HCT116 (cell line): ENCODE measurements around the gene VSTM1. TPM values are rescaled to one million over a fixed set of nuclear protein-coding genes. Genes with fewer than 3 reads are reported as not detected.

Experiments used
- ATAC-seq: fragments of 200-7000 bp; cut with Tn5 transposase; 2 replicates; pipeline ENCODE4 v1.9.1; 2020; ENCODE audit warnings: mild to moderate bottlenecking, moderate library complexity
- BruUV-seq: library from RNA; stranded (reverse); fragments of 400-500 nt; replicated peaks from 2 replicates; lab custom pipeline; 2021; lab: Mats Ljungman, UMichigan
- CTCF ChIA-PET: fragments of 300-600 bp; sonication (Branson Sonifier 250); formaldehyde crosslinking; loops from one replicate; lab custom pipeline; 2021; ENCODE audit warnings: antibody characterized with exemption; lab: Charles Lee
- POLR2A ChIA-PET: fragments of 300-600, 350-600 bp; sonication (Branson Sonifier 250); formaldehyde crosslinking; loops from one replicate; lab custom pipeline; 2021; ENCODE audit warnings: antibody characterized with exemption; lab: Charles Lee
- RAD21 ChIA-PET, 2 experiments: fragments of 300-600 bp; sonication (Branson Sonifier 250); formaldehyde crosslinking; loops; one replicate each; lab custom pipeline; 2023; ENCODE audit warnings: low total read pairs in 2 of 2; ENCODE audit not compliant: uncharacterized antibody in 2 of 2, unreplicated experiment in 2 of 2, low non-redundant PET in 1 of 2; lab: Charles Lee
- DNase-seq: peaks from one replicate; pipeline ENCODE4 v3.0.0-alpha.2; 2010; ENCODE audit warnings: low read depth, low spot score
- H2AFZ ChIP-seq: fragments of 200-600 bp; shearing (Covaris generic), sonication (generic); 2 replicates; pipeline ENCODE4 v1.6.1; 2017; ENCODE audit warnings: low read depth, mixed run types, mixed read lengths, antibody characterized with exemption, low read length; ENCODE audit not compliant: poor library complexity, severe bottlenecking
- H3K27ac ChIP-seq: 2 replicates; pipeline ENCODE4 v1.5.1; 2012; ENCODE audit warnings: low read depth, low read length
- H3K27me3 ChIP-seq: fragments of 200-600 bp; sonication (generic); 2 replicates; pipeline ENCODE4 v1.6.1; 2016; ENCODE audit warnings: mixed run types, low read length, mixed read lengths; ENCODE audit not compliant: insufficient read depth
- H3K36me3 ChIP-seq, 2 experiments: fragments of 200-500 bp in 1 of 2; fragments of 200-600 bp in 1 of 2; sonication (Bioruptor generic) in 1 of 2; sonication (generic) in 1 of 2; 2 replicates each; pipeline versions ENCODE4 v1.5.1 to v1.6.1; 2014 to 2016; ENCODE audit warnings: low read length in 2 of 2, inconsistent platforms in 1 of 2, mixed read lengths in 1 of 2, mixed run types in 1 of 2; ENCODE audit not compliant: insufficient read depth in 2 of 2, control insufficient read depth in 1 of 2
- H3K4me1 ChIP-seq, 2 experiments: fragments of 200-600 bp in 1 of 2; sonication (generic) in 1 of 2; 2 replicates each; pipeline versions ENCODE4 v1.5.1 to v1.6.1; 2012 to 2017; ENCODE audit warnings: low read length in 2 of 2, inconsistent platforms in 1 of 2, mild to moderate bottlenecking in 1 of 2, mixed read lengths in 1 of 2, mixed run types in 1 of 2, moderate library complexity in 1 of 2; ENCODE audit not compliant: insufficient read depth in 2 of 2, control insufficient read depth in 1 of 2
- H3K4me2 ChIP-seq: fragments of 200-600 bp; sonication (generic); 2 replicates; pipeline ENCODE4 v1.6.1; 2017; ENCODE audit warnings: mixed run types, low read length, mixed read lengths
- H3K4me3 ChIP-seq, 2 experiments: fragments of 200-600 bp in 1 of 2; sonication (generic) in 1 of 2; replicated peaks in 1 of 2; 2 replicates each; pipeline ENCODE4 v1.5.1; 2011 to 2016; ENCODE audit warnings: low read length in 2 of 2, control low read depth in 1 of 2, low read depth in 1 of 2, mild to moderate bottlenecking in 1 of 2, mixed read lengths in 1 of 2, mixed run types in 1 of 2
- H3K79me2 ChIP-seq: fragments of 200-600 bp; sonication (generic); 2 replicates; pipeline ENCODE4 v1.6.1; 2017; ENCODE audit warnings: mild to moderate bottlenecking, mixed run types, low read length, moderate library complexity, mixed read lengths; ENCODE audit not compliant: insufficient read depth
- H3K9ac ChIP-seq: fragments of 200-600 bp; sonication (generic); 2 replicates; pipeline ENCODE4 v1.6.1; 2016; ENCODE audit warnings: low read length, mixed read lengths
- H3K9me2 ChIP-seq: fragments of 200-600 bp; sonication (generic), shearing (Covaris generic); 2 replicates; pipeline ENCODE4 v1.6.1; 2017; ENCODE audit warnings: mixed run types, mild to moderate bottlenecking, moderate library complexity; ENCODE audit not compliant: insufficient read depth
- H3K9me3 ChIP-seq, 2 experiments: fragments of 200-500 bp in 1 of 2; fragments of 200-600 bp in 1 of 2; sonication (Bioruptor generic) in 1 of 2; sonication (generic) in 1 of 2; 2 replicates each; pipeline ENCODE4 v1.6.1; 2014 to 2017; ENCODE audit warnings: low read length in 2 of 2, mixed read lengths in 2 of 2, inconsistent platforms in 1 of 2, low read depth in 1 of 2, mild to moderate bottlenecking in 1 of 2, mixed run types in 1 of 2, moderate library complexity in 1 of 2; ENCODE audit not compliant: control insufficient read depth in 1 of 2, insufficient read depth in 1 of 2
- H4K20me1 ChIP-seq: fragments of 200-600 bp; sonication (generic), shearing (Covaris generic); 2 replicates; pipeline ENCODE4 v1.6.1; 2017; ENCODE audit warnings: mixed run types, mild to moderate bottlenecking, moderate library complexity; ENCODE audit not compliant: insufficient read depth
- CBX3 ChIP-seq: IDR thresholded peaks from 2 replicates; pipeline ENCODE4 v1.6.1; 2012; ENCODE audit warnings: low read depth
- CEBPB ChIP-seq: IDR thresholded peaks from 2 replicates; pipeline ENCODE4 v1.6.1; 2012; ENCODE audit warnings: low read depth
- EGR1 ChIP-seq: IDR thresholded peaks from 2 replicates; pipeline ENCODE4 v1.6.1; 2012; ENCODE audit warnings: low read depth
- ELF1 ChIP-seq: IDR thresholded peaks from 2 replicates; pipeline ENCODE4 v1.6.1; 2012; ENCODE audit warnings: low read depth, borderline replicate concordance
- EZH2 ChIP-seq: fragments of 200-600 bp; sonication (generic); IDR thresholded peaks from 2 replicates; pipeline ENCODE4 v1.6.1; 2017; ENCODE audit warnings: antibody characterized with exemption, mixed run types
- EZH2phosphoT487 ChIP-seq: fragments of 200-600 bp; IDR thresholded peaks from 2 replicates; pipeline ENCODE4 v1.6.1; 2018; ENCODE audit warnings: antibody characterized with exemption, borderline replicate concordance
- FOSL1 ChIP-seq: IDR thresholded peaks from 2 replicates; pipeline ENCODE4 v1.6.1; 2012; ENCODE audit warnings: low read depth
- JUND ChIP-seq: IDR thresholded peaks from 2 replicates; pipeline ENCODE4 v1.6.1; 2012
- POLR2A ChIP-seq: IDR thresholded peaks from 2 replicates; pipeline ENCODE4 v1.7.0; 2011; ENCODE audit warnings: borderline replicate concordance; ENCODE audit not compliant: insufficient read depth, insufficient read length; ENCODE audit errors: extremely low read depth
- RAD21 ChIP-seq: IDR thresholded peaks from 2 replicates; pipeline ENCODE4 v1.6.1; 2012; ENCODE audit warnings: low read depth, mild to moderate bottlenecking
- SIN3A ChIP-seq: IDR thresholded peaks from 2 replicates; pipeline ENCODE4 v1.6.1; 2012; ENCODE audit warnings: low read depth
- SP1 ChIP-seq: IDR thresholded peaks from 2 replicates; pipeline ENCODE4 v1.6.1; 2012; ENCODE audit warnings: low read depth
- TCF7L2 ChIP-seq: IDR thresholded peaks from 2 replicates; pipeline ENCODE4 v1.7.0; 2011; ENCODE audit warnings: borderline replicate concordance, inconsistent platforms; ENCODE audit not compliant: insufficient read depth, insufficient read length; ENCODE audit errors: extremely low read depth
- ZFX ChIP-seq: fragments of 450-650 bp; IDR thresholded peaks from 2 replicates; pipeline ENCODE4 v1.6.1; 2017
- ZNF274 ChIP-seq: fragments of 200-500 bp; sonication (Bioruptor generic); IDR thresholded peaks from 2 replicates; pipeline ENCODE4 v1.6.1; 2014; ENCODE audit warnings: mild to moderate bottlenecking, low read depth, low read length, inconsistent platforms
- intact Hi-C: fragments of 100-400 bp; cut with micrococcal nuclease; formaldehyde crosslinking; loops from 2 replicates; pipeline ENCODE4 v1.10.0; 2022
- total RNA-seq: library from RNA; stranded (reverse); gene quantifications from one replicate; pipeline ENCODE4 v1.2.1, GENCODE V29; 2021; ENCODE audit not compliant: unreplicated experiment
- TF ChIP-seq, protein P1 (sequence below): IDR thresholded peaks from 2 replicates; pipeline ENCODE4 v1.6.1; 2012; ENCODE audit warnings: low read depth
- TF ChIP-seq, protein P2 (sequence below), 3 experiments: fragments of 200-600 bp in 1 of 3; sonication (generic) in 1 of 3; IDR thresholded peaks in 2 of 3; conservative IDR thresholded peaks in 1 of 3; 2 replicates each; pipeline ENCODE4 v1.5.1; 2012 to 2017; ENCODE audit warnings: low read depth in 2 of 3, low read length in 2 of 3, antibody characterized with exemption in 1 of 3, borderline replicate concordance in 1 of 3, control low read depth in 1 of 3, mild to moderate bottlenecking in 1 of 3, mixed read lengths in 1 of 3, mixed run types in 1 of 3, moderate library complexity in 1 of 3; ENCODE audit not compliant: insufficient read depth in 1 of 3

VSTM1 gene
- total RNA-seq, 1 experiment from 2014 or later: not detected

DNA sequence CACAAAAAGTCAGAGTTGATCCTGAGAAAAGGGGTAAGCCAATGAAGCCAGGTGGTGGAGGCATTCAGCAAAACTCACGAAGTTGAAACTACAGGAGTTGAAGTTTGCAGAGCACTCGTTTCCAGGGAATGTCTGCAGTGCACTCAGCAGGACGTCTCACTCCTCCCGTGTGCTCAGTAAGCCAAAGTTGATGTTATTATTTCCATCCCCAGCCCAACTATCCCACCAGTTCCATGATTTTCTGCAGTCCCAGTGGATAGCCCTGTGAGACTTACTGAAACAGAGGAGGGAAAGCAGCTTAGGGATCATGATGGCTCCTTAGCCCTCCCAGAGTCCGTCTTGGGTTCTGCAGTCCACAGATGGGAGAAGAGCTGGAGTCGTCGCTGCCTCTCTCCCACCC lies 17.3 kb upstream of the VSTM1 start, which contains the start of gene TARM1:
Gene TARM1 (minus strand): TSS at position 334 of the 400 bp plus-strand sequence. CDS start 25 bp downstream, at position 309.
- no peak within 1 kb of the TSS for H3K27ac ChIP-seq
- peaks cover 0 to 7% of the 10 kb centered on the region in 2 experiments; a peak in 1 of 4 replicates for H3K9me3 ChIP-seq
- no peaks in the 10 kb centered on the region for H3K27me3 ChIP-seq
- H3K36me3 ChIP-seq: no peaks in the 10 kb centered on the region
- H3K9ac ChIP-seq: no peak within 1 kb of the TSS
- no peaks in the 10 kb centered on the region for H3K79me2 ChIP-seq
- no peaks in the 10 kb centered on the region for H3K4me1 ChIP-seq
- BruUV-seq: no TSS peak
- no peak for TF ChIP-seq ELF1
- POLR2A ChIA-PET: interaction anchor here (0.9 kb wide), 1 partner anchor 56 kb away, joined by 3 read pairs; the partner anchor contains the start of gene CNOT3
- ATAC-seq: peak; percentile 27; the same call in 1 of the 2 replicates
- RAD21 ChIA-PET: no interaction called here
- DNase-seq: no peak
- intact Hi-C loops: no loop called here
- H3K4me3 ChIP-seq: no peak within 1 kb of the TSS
- H3K9me2 ChIP-seq: no peaks in the 10 kb centered on the region
- no peaks in the 10 kb centered on the region for H4K20me1 ChIP-seq
- CTCF ChIA-PET: no interaction called here
- H2AFZ ChIP-seq: no peak within 1 kb of the TSS
- H3K4me2 ChIP-seq: no peak within 1 kb of the TSS

DNA sequence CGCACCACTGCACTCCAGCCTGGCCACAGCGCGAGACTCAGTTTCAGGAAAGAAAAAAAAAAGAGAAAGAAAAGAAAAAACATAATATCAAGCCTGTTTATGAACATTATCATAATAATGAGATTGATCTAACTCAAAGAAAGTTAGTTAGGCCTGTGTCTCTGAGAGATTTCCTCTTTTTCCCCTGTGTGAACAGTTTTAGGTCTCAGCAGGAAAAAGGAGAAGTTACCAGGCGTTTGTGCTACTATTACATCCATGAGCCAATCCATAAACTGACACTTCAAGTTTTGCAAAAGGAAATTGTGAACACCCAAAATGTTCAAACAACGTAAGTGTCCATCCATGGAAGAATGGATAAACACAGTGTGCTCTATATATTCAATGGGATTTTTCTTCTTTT lies 13.6 kb upstream of the VSTM1 start:
- intact Hi-C loops: no loop called here
- TF ChIP-seq, protein P1, sequence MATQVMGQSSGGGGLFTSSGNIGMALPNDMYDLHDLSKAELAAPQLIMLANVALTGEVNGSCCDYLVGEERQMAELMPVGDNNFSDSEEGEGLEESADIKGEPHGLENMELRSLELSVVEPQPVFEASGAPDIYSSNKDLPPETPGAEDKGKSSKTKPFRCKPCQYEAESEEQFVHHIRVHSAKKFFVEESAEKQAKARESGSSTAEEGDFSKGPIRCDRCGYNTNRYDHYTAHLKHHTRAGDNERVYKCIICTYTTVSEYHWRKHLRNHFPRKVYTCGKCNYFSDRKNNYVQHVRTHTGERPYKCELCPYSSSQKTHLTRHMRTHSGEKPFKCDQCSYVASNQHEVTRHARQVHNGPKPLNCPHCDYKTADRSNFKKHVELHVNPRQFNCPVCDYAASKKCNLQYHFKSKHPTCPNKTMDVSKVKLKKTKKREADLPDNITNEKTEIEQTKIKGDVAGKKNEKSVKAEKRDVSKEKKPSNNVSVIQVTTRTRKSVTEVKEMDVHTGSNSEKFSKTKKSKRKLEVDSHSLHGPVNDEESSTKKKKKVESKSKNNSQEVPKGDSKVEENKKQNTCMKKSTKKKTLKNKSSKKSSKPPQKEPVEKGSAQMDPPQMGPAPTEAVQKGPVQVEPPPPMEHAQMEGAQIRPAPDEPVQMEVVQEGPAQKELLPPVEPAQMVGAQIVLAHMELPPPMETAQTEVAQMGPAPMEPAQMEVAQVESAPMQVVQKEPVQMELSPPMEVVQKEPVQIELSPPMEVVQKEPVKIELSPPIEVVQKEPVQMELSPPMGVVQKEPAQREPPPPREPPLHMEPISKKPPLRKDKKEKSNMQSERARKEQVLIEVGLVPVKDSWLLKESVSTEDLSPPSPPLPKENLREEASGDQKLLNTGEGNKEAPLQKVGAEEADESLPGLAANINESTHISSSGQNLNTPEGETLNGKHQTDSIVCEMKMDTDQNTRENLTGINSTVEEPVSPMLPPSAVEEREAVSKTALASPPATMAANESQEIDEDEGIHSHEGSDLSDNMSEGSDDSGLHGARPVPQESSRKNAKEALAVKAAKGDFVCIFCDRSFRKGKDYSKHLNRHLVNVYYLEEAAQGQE: no peak
- TF ChIP-seq CBX3 (no peak), EZH2phosphoT487 (no peak), SP1 (no peak), ZNF274 (no peak), RAD21 (no peak), EZH2 (no peak), TCF7L2 (no peak), ZFX (no peak), EGR1 (no peak), SIN3A (no peak), CEBPB (no peak), POLR2A (no peak), JUND (no peak), ELF1 (no peak), FOSL1 (no peak)
- TF ChIP-seq, protein P2, sequence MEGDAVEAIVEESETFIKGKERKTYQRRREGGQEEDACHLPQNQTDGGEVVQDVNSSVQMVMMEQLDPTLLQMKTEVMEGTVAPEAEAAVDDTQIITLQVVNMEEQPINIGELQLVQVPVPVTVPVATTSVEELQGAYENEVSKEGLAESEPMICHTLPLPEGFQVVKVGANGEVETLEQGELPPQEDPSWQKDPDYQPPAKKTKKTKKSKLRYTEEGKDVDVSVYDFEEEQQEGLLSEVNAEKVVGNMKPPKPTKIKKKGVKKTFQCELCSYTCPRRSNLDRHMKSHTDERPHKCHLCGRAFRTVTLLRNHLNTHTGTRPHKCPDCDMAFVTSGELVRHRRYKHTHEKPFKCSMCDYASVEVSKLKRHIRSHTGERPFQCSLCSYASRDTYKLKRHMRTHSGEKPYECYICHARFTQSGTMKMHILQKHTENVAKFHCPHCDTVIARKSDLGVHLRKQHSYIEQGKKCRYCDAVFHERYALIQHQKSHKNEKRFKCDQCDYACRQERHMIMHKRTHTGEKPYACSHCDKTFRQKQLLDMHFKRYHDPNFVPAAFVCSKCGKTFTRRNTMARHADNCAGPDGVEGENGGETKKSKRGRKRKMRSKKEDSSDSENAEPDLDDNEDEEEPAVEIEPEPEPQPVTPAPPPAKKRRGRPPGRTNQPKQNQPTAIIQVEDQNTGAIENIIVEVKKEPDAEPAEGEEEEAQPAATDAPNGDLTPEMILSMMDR (IDR thresholded peaks at IDR 0.05 in 2 of 3, conservative IDR thresholded peaks at IDR 0.05 in 1 of 3; ENCODE audit: borderline replicate concordance in 1 of 3, insufficient read depth in 1 of 3, low read depth in 2 of 3, low read length in 2 of 3): no peak
- RAD21 ChIA-PET: no interaction called here
- H3K36me3 ChIP-seq: no peaks in the 10 kb centered on the region
- H3K27me3 ChIP-seq: no peaks in the 10 kb centered on the region
- H3K79me2 ChIP-seq: no peaks in the 10 kb centered on the region
- no peak overlapping the region for H3K9ac ChIP-seq
- no peaks in the 10 kb centered on the region for H3K4me1 ChIP-seq
- no peak for ATAC-seq
- no peak overlapping the region for H3K4me2 ChIP-seq
- no peaks in the 10 kb centered on the region for H4K20me1 ChIP-seq
- no peak overlapping the region for H3K4me3 ChIP-seq
- H2AFZ ChIP-seq: no peak overlapping the region
- DNase-seq: no peak
- CTCF ChIA-PET: no interaction called here
- POLR2A ChIA-PET: no interaction called here
- no TSS peak for BruUV-seq
- H3K9me3 ChIP-seq: peaks cover 0 to 7% of the 10 kb centered on the region in 2 experiments; a peak in 1 of 4 replicates
- no peaks in the 10 kb centered on the region for H3K9me2 ChIP-seq
- no peak overlapping the region for H3K27ac ChIP-seq
